Activated T-cell treated with anti-CD3 and anti-CD28 coated beads, Interleukin-2, amount 50 U/mL, for 72 hours (primary cell): ENCODE data around the gene CYB561D2. TPM values are rescaled to one million over a fixed set of nuclear protein-coding genes. Genes with fewer than 3 reads are reported as not detected.
"Not testable (repeated sequence)": the region's sequence is repeated elsewhere in the genome, so short reads cannot be mapped to it uniquely, and the experiment has no call there.

Source experiments
- ATAC-seq, 2 donors: fragments of 150-1000 bp; cut with Tn5 transposase; replicated peaks in 1 of 2; 2 replicates each; pipeline ENCODE4 v1.10.0; 2021; ENCODE audit warnings: moderate library complexity in 2 of 2, mild to moderate bottlenecking in 1 of 2
- DNase-seq, 2 donors: peaks; one replicate each; pipeline ENCODE4 v3.0.0; 2021 to 2022; ENCODE audit warnings: mixed read lengths in 1 of 2
- H3K27ac Mint-ChIP-seq: one replicate; pipeline ENCODE4 v1.8.0; 2022; ENCODE audit warnings: mild to moderate bottlenecking, moderate library complexity, mixed read lengths
- H3K27me3 Mint-ChIP-seq: one replicate; pipeline ENCODE4 v1.8.0; 2022; ENCODE audit warnings: low read depth, mixed read lengths
- H3K36me3 Mint-ChIP-seq, 2 donors: one replicate each; pipeline ENCODE4 v1.8.0; 2022; ENCODE audit warnings: mixed read lengths in 2 of 2, mild to moderate bottlenecking in 1 of 2; ENCODE audit not compliant: insufficient read depth in 2 of 2
- H3K4me1 Mint-ChIP-seq: one replicate; pipeline ENCODE4 v1.8.0; 2022; ENCODE audit warnings: low read depth, mixed read lengths
- H3K4me3 Mint-ChIP-seq, 2 donors: one replicate each; pipeline ENCODE4 v1.8.0; 2022; ENCODE audit warnings: mild to moderate bottlenecking in 2 of 2, mixed read lengths in 2 of 2, moderate library complexity in 2 of 2
- H3K9me3 Mint-ChIP-seq, 2 donors: one replicate each; pipeline ENCODE4 v1.8.0; 2022; ENCODE audit warnings: mixed read lengths in 2 of 2
- total RNA-seq, 2 donors: library from RNA; stranded (reverse); gene quantifications; one replicate each; pipeline ENCODE4 v1.2.3, GENCODE V29; 2022

Gene CYB561D2
- 10 to 100 TPM; 16.1 to 17.0 TPM for total RNA-seq

GRCh38 chr3:50350527-50351322, at the start of gene CYB561D2, which contains the start of gene NPRL2:
CYB561D2 (plus strand) TSS chr3:50350862; CDS start chr3:50351434, 572 bp downstream.
NPRL2 (minus strand) TSS chr3:50350775; CDS start chr3:50350652, 123 bp downstream.
- Mint-ChIP-seq H3K4me1 (peaks cover 63% of the 10 kb centered on the region), H3K36me3 (peaks cover 3 to 10% of the 10 kb centered on the region in 2 donors)

GRCh38 chr3:50302095-50303012, 48.3 kb upstream of the CYB561D2 start:
- Mint-ChIP-seq H3K4me3 (no peak overlapping the region), H3K27me3 (no peaks in the 10 kb centered on the region), H3K36me3 (no peaks in the 10 kb centered on the region), H3K9me3 (no peaks in the 10 kb centered on the region), H3K27ac (no peak overlapping the region), H3K4me1 (peaks cover 33% of the 10 kb centered on the region)
- ATAC-seq = no peak
- DNase-seq = no peak

More at GRCh38 chr3:50350527-50351322, at the start of gene CYB561D2, which contains the start of gene NPRL2:
- Mint-ChIP-seq H3K4me3 (peak within 1 kb of the TSS; percentile 92 to 94), H3K27me3 (no peaks in the 10 kb centered on the region), H3K9me3 (no peaks in the 10 kb centered on the region), H3K27ac (peak within 1 kb of the TSS; percentile 80)
- peak; percentile 99 for DNase-seq
- peak; percentile 90 to 93 for ATAC-seq

GRCh38 chr3:50303013-50303815, 47.4 kb upstream of the CYB561D2 start, which contains the start of gene HYAL1:
HYAL1 (minus strand) TSS chr3:50303574; CDS start chr3:50302956, 618 bp downstream.
- ATAC-seq (no peak), DNase-seq (no peak)
- H3K4me3 Mint-ChIP-seq = no peak within 1 kb of the TSS
- H3K27me3 Mint-ChIP-seq = no peaks in the 10 kb centered on the region
- H3K36me3 Mint-ChIP-seq = no peaks in the 10 kb centered on the region
- peaks cover 29% of the 10 kb centered on the region for H3K4me1 Mint-ChIP-seq
- no peaks in the 10 kb centered on the region for H3K9me3 Mint-ChIP-seq
- no peak within 1 kb of the TSS for H3K27ac Mint-ChIP-seq

- peak; percentile 60 to 63 for ATAC-seq
Measured at GRCh38 chr3:50304601-50305000, 46.1 kb upstream of the CYB561D2 start.

GRCh38 chr3:50312041-50312440, 38.6 kb upstream of the CYB561D2 start:
- not testable (repeated sequence) for DNase-seq, H3K27ac Mint-ChIP-seq, H3K36me3 Mint-ChIP-seq, H3K9me3 Mint-ChIP-seq, H3K4me3 Mint-ChIP-seq, ATAC-seq, H3K27me3 Mint-ChIP-seq
- H3K4me1 Mint-ChIP-seq = peaks cover 14% of the 10 kb centered on the region

More at GRCh38 chr3:50304601-50305000, 46.1 kb upstream of the CYB561D2 start:
- Mint-ChIP-seq H3K4me1 (peaks cover 25% of the 10 kb centered on the region), H3K27ac (no peak overlapping the region), H3K9me3 (no peaks in the 10 kb centered on the region), H3K36me3 (no peaks in the 10 kb centered on the region), H3K4me3 (no peak overlapping the region), H3K27me3 (no peaks in the 10 kb centered on the region)
- no peak for DNase-seq

GRCh38 chr3:50314342-50314741, 36.3 kb upstream of the CYB561D2 start:
- no peaks in the 10 kb centered on the region for H3K9me3 Mint-ChIP-seq
- H3K27me3 Mint-ChIP-seq = no peaks in the 10 kb centered on the region
- DNase-seq (no peak), ATAC-seq (no peak)
- no peaks in the 10 kb centered on the region for H3K36me3 Mint-ChIP-seq
- no peak overlapping the region for H3K27ac Mint-ChIP-seq
- H3K4me1 Mint-ChIP-seq = peaks cover 26% of the 10 kb centered on the region
- no peak overlapping the region for H3K4me3 Mint-ChIP-seq

- no peaks in the 10 kb centered on the region for H3K9me3 Mint-ChIP-seq
- no peaks in the 10 kb centered on the region for H3K27me3 Mint-ChIP-seq
Measured at GRCh38 chr3:50314816-50315215, 35.8 kb upstream of the CYB561D2 start.

GRCh38 chr3:50316657-50317242, 33.9 kb upstream of the CYB561D2 start:
- ATAC-seq = peak; percentile 30 to 38
- DNase-seq = peak in 1 of 2 donors; percentile 49
- Mint-ChIP-seq H3K4me1 (peaks cover 39% of the 10 kb centered on the region), H3K36me3 (no peaks in the 10 kb centered on the region), H3K27ac (peak overlapping the region; percentile 13), H3K9me3 (no peaks in the 10 kb centered on the region), H3K4me3 (peak overlapping the region; percentile 16 to 66), H3K27me3 (no peaks in the 10 kb centered on the region)

More at GRCh38 chr3:50314816-50315215, 35.8 kb upstream of the CYB561D2 start:
- ATAC-seq (no peak), DNase-seq (no peak)
- H3K36me3 Mint-ChIP-seq = no peaks in the 10 kb centered on the region
- peaks cover 30% of the 10 kb centered on the region for H3K4me1 Mint-ChIP-seq
- H3K4me3 Mint-ChIP-seq = no peak overlapping the region
- H3K27ac Mint-ChIP-seq = no peak overlapping the region

- no peaks in the 10 kb centered on the region for H3K36me3 Mint-ChIP-seq
- H3K27ac Mint-ChIP-seq = no peak overlapping the region
- H3K27me3 Mint-ChIP-seq = no peaks in the 10 kb centered on the region
- ATAC-seq (no peak), DNase-seq (no peak)
- H3K4me3 Mint-ChIP-seq = no peak overlapping the region
- peaks cover 39% of the 10 kb centered on the region for H3K4me1 Mint-ChIP-seq
- no peaks in the 10 kb centered on the region for H3K9me3 Mint-ChIP-seq
Measured at GRCh38 chr3:50317300-50317699, 33.4 kb upstream of the CYB561D2 start.

GRCh38 chr3:50318163-50318562, 32.5 kb upstream of the CYB561D2 start:
- Mint-ChIP-seq H3K27me3 (no peaks in the 10 kb centered on the region), H3K4me3 (no peak overlapping the region), H3K36me3 (no peaks in the 10 kb centered on the region), H3K9me3 (no peaks in the 10 kb centered on the region), H3K4me1 (peaks cover 39% of the 10 kb centered on the region), H3K27ac (no peak overlapping the region)
- ATAC-seq (no peak), DNase-seq (no peak)

- no peak for DNase-seq
- H3K9me3 Mint-ChIP-seq = no peaks in the 10 kb centered on the region
- H3K36me3 Mint-ChIP-seq = no peaks in the 10 kb centered on the region
- ATAC-seq = no peak
- no peaks in the 10 kb centered on the region for H3K27me3 Mint-ChIP-seq
- H3K4me1 Mint-ChIP-seq = peaks cover 39% of the 10 kb centered on the region
- H3K4me3 Mint-ChIP-seq = no peak overlapping the region
- no peak overlapping the region for H3K27ac Mint-ChIP-seq
Measured at GRCh38 chr3:50318615-50319014, 32.0 kb upstream of the CYB561D2 start.
